NK-92 (cell line): ENCODE results near the gene FOXL1.

Experiments
- DNase-seq: peaks from one replicate; lab custom pipeline; 2025; ENCODE audit not compliant: unreplicated experiment; lab: John Stamatoyannopoulos, UW

Gene FOXL1

GRCh38 chr16:86568677-86569623 lies 9.4 kb upstream of the FOXL1 start:
- no peak for DNase-seq

- no peak for DNase-seq
Measured at GRCh38 chr16:86569701-86570447, 8.5 kb upstream of the FOXL1 start.

- no peak for DNase-seq
Measured at GRCh38 chr16:86570558-86571529, 7.5 kb upstream of the FOXL1 start.

GRCh38 chr16:86571530-86571915 lies 6.8 kb upstream of the FOXL1 start:
- DNase-seq: no peak

GRCh38 chr16:86572041-86572521 lies 6.3 kb upstream of the FOXL1 start:
- no peak for DNase-seq

GRCh38 chr16:86572606-86573005 lies 5.7 kb upstream of the FOXL1 start:
- no peak for DNase-seq

GRCh38 chr16:86573215-86573614 lies 5.1 kb upstream of the FOXL1 start:
- no peak for DNase-seq

GRCh38 chr16:86573646-86574508 lies 4.5 kb upstream of the FOXL1 start:
- no peak for DNase-seq

- no peak for DNase-seq
Measured at GRCh38 chr16:86574646-86575045, 3.7 kb upstream of the FOXL1 start.

GRCh38 chr16:86575095-86575685 lies 3.2 kb upstream of the FOXL1 start:
- no peak for DNase-seq

- DNase-seq: no peak
Measured at GRCh38 chr16:86575754-86576557, 2.4 kb upstream of the FOXL1 start.

- DNase-seq: no peak
Measured at GRCh38 chr16:86576591-86577313, 1.6 kb upstream of the FOXL1 start.

GRCh38 chr16:86577314-86577971 lies 906 bp upstream of the FOXL1 start:
- no peak for DNase-seq

GRCh38 chr16:86578611-86579267 lies 390 bp downstream of the FOXL1 start:
- no peak for DNase-seq

GRCh38 chr16:86579268-86580062 lies 1.1 kb downstream of the FOXL1 start:
- DNase-seq: no peak
